ENCODE data around the gene NTM. TPM values are rescaled to one million over a fixed set of nuclear protein-coding genes. Genes with fewer than 3 reads are reported as not detected.

The NTM gene
- total and polyA plus RNA-seq, 4 experiments from 2014 or later = not detected

DNA sequence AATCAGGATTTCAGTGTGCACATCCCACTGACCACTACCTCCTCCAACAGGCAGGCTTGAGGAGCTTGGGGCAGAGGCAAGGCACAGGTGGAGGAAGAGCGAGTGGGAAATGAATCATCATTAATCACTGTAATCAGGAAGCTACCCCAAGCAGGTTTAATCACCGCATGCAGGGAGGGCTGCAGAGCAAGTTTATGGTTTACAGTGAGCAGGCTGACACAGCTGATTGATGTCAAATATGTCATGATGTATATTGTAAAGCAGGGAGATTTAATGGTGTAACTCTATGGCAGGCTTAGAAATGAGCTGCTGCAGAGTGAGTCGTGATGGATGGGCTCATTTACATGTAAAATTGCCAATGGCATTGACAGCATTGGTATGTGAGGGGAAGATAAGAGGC, 441.0 kb downstream of the NTM start:
- intact Hi-C loops (cut with micrococcal nuclease) = no loop called here
- H3K27me3 Mint-ChIP-seq = peaks cover 0 to 2% of the 10 kb centered on the region in 2 donors

DNA sequence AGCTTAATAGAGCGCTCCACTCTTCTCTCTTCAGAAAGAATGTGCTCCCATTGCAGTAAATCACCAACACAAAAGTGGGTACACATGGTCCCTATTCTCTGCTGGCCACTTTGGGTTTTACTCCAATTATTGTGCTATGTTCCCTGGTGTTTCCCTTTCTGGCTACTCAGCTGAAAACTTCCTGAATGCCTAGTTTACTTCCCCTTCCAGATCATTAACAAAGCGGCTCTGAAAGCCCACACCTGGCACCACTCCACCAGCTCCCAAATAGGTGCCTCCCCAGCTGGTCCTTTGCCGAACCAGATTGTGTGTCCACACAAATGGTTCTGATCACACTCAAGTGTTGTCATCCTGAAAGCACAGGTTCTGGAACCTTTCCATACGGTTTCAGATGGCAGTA, 443.7 kb downstream of the NTM start:
- intact Hi-C loops (cut with micrococcal nuclease) = no loop called here
- no peak for DNase-seq
- Mint-ChIP-seq H3K36me3 (no peaks in the 10 kb centered on the region), H3K4me3 (no peak overlapping the region), H3K4me1 (no peaks in the 10 kb centered on the region), H3K27me3 (no peaks in the 10 kb centered on the region), H3K27ac (no peak overlapping the region), H3K9me3 (peaks cover 0 to 2% (median 0%) of the 10 kb centered on the region in 8 donors)
- H3K27me3 ChIP-seq (ENCODE audit: insufficient read depth, low read length) = no peaks in the 10 kb centered on the region
- H3K9me3 ChIP-seq (ENCODE audit: control insufficient read depth in 1 of 2, low read length in 2 of 2) = no peaks in the 10 kb centered on the region
- H3K4me1 ChIP-seq (ENCODE audit: insufficient read depth, low read length) = no peaks in the 10 kb centered on the region
- H3K4me3 ChIP-seq (ENCODE audit: low read length in 2 of 2) = no peak overlapping the region
- no peak overlapping the region for H3K27ac ChIP-seq (ENCODE audit: low read depth, low read length)
- H3K36me3 ChIP-seq (ENCODE audit: insufficient read depth, low read length) = no peaks in the 10 kb centered on the region
- CTCF ChIA-PET (ENCODE audit: partially characterized antibody) = no interaction called here
- POLR2A ChIA-PET (ENCODE audit: partially characterized antibody) = no interaction called here

More for the DNA sequence above, 441.0 kb downstream of the NTM start:
- Mint-ChIP-seq H3K4me1 (no peaks in the 10 kb centered on the region), H3K4me3 (no peak overlapping the region), H3K27ac (no peak overlapping the region), H3K36me3 (no peaks in the 10 kb centered on the region), H3K9me3 (peaks cover 0 to 2% (median 0%) of the 10 kb centered on the region in 8 donors)
- Histone ChIP-seq H3K4me1 (ENCODE audit: insufficient read depth, low read length) (no peaks in the 10 kb centered on the region), H3K9me3 (ENCODE audit: control insufficient read depth in 1 of 2, low read length in 2 of 2) (no peaks in the 10 kb centered on the region), H3K27me3 (ENCODE audit: insufficient read depth, low read length) (no peaks in the 10 kb centered on the region), H3K4me3 (ENCODE audit: low read length in 2 of 2) (no peak overlapping the region), H3K36me3 (ENCODE audit: insufficient read depth, low read length) (no peaks in the 10 kb centered on the region), H3K27ac (ENCODE audit: low read depth, low read length) (no peak overlapping the region)
- DNase-seq = no peak
- ChIA-PET CTCF (ENCODE audit: partially characterized antibody) (no interaction called here), POLR2A (ENCODE audit: partially characterized antibody) (no interaction called here)

GRCh38 chr11:131815590-131815989, 445.2 kb downstream of the NTM start:
- Mint-ChIP-seq H3K27me3 (no peaks in the 10 kb centered on the region), H3K36me3 (no peaks in the 10 kb centered on the region), H3K4me3 (no peak overlapping the region), H3K9me3 (peaks cover 0 to 2% (median 0%) of the 10 kb centered on the region in 8 donors), H3K27ac (no peak overlapping the region), H3K4me1 (no peaks in the 10 kb centered on the region)
- H3K27me3 ChIP-seq (ENCODE audit: insufficient read depth, low read length) = no peaks in the 10 kb centered on the region
- CTCF ChIA-PET (ENCODE audit: partially characterized antibody) = no interaction called here
- no peaks in the 10 kb centered on the region for H3K4me1 ChIP-seq (ENCODE audit: insufficient read depth, low read length)
- no peaks in the 10 kb centered on the region for H3K36me3 ChIP-seq (ENCODE audit: insufficient read depth, low read length)
- POLR2A ChIA-PET (ENCODE audit: partially characterized antibody) = no interaction called here
- no peak for DNase-seq
- intact Hi-C loops (cut with micrococcal nuclease) = no loop called here
- no peak overlapping the region for H3K4me3 ChIP-seq (ENCODE audit: low read length in 2 of 2)
- H3K9me3 ChIP-seq (ENCODE audit: control insufficient read depth in 1 of 2, low read length in 2 of 2) = no peaks in the 10 kb centered on the region
- no peak overlapping the region for H3K27ac ChIP-seq (ENCODE audit: low read depth, low read length)

- intact Hi-C loops (cut with micrococcal nuclease) = no loop called here
- Histone ChIP-seq H3K4me1 (ENCODE audit: insufficient read depth, low read length) (no peaks in the 10 kb centered on the region), H3K27me3 (ENCODE audit: insufficient read depth, low read length) (no peaks in the 10 kb centered on the region), H3K9me3 (ENCODE audit: control insufficient read depth in 1 of 2, low read length in 2 of 2) (no peaks in the 10 kb centered on the region), H3K4me3 (ENCODE audit: low read length in 2 of 2) (no peak overlapping the region), H3K36me3 (ENCODE audit: insufficient read depth, low read length) (no peaks in the 10 kb centered on the region), H3K27ac (ENCODE audit: low read depth, low read length) (no peak overlapping the region)
- ChIA-PET POLR2A (ENCODE audit: partially characterized antibody) (no interaction called here), CTCF (ENCODE audit: partially characterized antibody) (no interaction called here)
- H3K4me1 Mint-ChIP-seq = no peaks in the 10 kb centered on the region
- H3K27me3 Mint-ChIP-seq = no peaks in the 10 kb centered on the region
- H3K27ac Mint-ChIP-seq = no peak overlapping the region
- H3K4me3 Mint-ChIP-seq = no peak overlapping the region
- no peaks in the 10 kb centered on the region for H3K36me3 Mint-ChIP-seq
- DNase-seq = no peak
- H3K9me3 Mint-ChIP-seq = peaks cover 0 to 2% (median 0%) of the 10 kb centered on the region in 8 donors
Measured at GRCh38 chr11:131816051-131816450, 445.6 kb downstream of the NTM start.

DNA sequence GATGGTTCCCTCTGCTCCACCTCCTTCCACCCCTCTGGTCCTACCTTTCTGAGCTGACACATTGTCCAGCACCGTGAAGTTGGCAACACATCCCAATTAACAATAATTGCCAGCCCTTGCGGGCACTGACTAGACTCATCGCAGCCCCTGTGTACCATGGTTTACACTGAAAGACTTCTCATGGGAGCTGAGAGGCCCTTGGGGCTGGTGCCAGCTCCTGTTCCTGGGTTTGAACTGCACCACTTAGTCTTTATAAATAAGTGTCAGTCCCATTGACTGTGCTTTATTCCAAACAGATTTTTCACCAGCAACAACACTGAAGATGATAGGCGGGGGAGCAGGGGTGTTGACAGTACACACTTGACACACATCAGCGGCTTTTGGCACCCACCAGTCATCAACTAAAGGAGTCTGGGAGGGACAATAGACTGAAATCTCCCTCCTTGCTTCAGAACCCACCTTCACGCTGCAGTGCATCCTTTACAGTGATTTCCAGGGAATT, 447.3 kb downstream of the NTM start:
- H3K27ac ChIP-seq (ENCODE audit: low read depth, low read length) = no peak overlapping the region

GRCh38 chr11:131819865-131820264, 449.4 kb downstream of the NTM start:
- H3K27me3 Mint-ChIP-seq = peaks cover 0 to 2% of the 10 kb centered on the region in 2 donors
- intact Hi-C loops (cut with micrococcal nuclease) = no loop called here
- no peaks in the 10 kb centered on the region for H3K36me3 Mint-ChIP-seq
- no peak overlapping the region for H3K27ac Mint-ChIP-seq
- no peak overlapping the region for H3K4me3 Mint-ChIP-seq
- Histone ChIP-seq H3K27me3 (ENCODE audit: insufficient read depth, low read length) (no peaks in the 10 kb centered on the region), H3K36me3 (ENCODE audit: insufficient read depth, low read length) (no peaks in the 10 kb centered on the region), H3K4me3 (ENCODE audit: low read length in 2 of 2) (no peak overlapping the region), H3K9me3 (ENCODE audit: control insufficient read depth in 1 of 2, low read length in 2 of 2) (no peaks in the 10 kb centered on the region), H3K27ac (ENCODE audit: low read depth, low read length) (no peak overlapping the region), H3K4me1 (ENCODE audit: insufficient read depth, low read length) (no peaks in the 10 kb centered on the region)
- ChIA-PET POLR2A (ENCODE audit: partially characterized antibody) (no interaction called here), CTCF (ENCODE audit: partially characterized antibody) (no interaction called here)
- no peaks in the 10 kb centered on the region for H3K4me1 Mint-ChIP-seq
- no peak for DNase-seq
- H3K9me3 Mint-ChIP-seq = peaks cover 0 to 2% (median 0%) of the 10 kb centered on the region in 8 donors

More for the DNA sequence above, 447.3 kb downstream of the NTM start:
- H3K4me3 Mint-ChIP-seq = no peak overlapping the region
- no peak overlapping the region for H3K4me3 ChIP-seq (ENCODE audit: low read length in 2 of 2)
- H3K4me1 Mint-ChIP-seq = no peaks in the 10 kb centered on the region
- intact Hi-C loops (cut with micrococcal nuclease) = no loop called here
- no peaks in the 10 kb centered on the region for H3K36me3 Mint-ChIP-seq
- no peaks in the 10 kb centered on the region for H3K36me3 ChIP-seq (ENCODE audit: insufficient read depth, low read length)
- no peaks in the 10 kb centered on the region for H3K9me3 ChIP-seq (ENCODE audit: control insufficient read depth in 1 of 2, low read length in 2 of 2)
- H3K4me1 ChIP-seq (ENCODE audit: insufficient read depth, low read length) = no peaks in the 10 kb centered on the region
- CTCF ChIA-PET (ENCODE audit: partially characterized antibody) = no interaction called here
- no peaks in the 10 kb centered on the region for H3K27me3 ChIP-seq (ENCODE audit: insufficient read depth, low read length)
- no peaks in the 10 kb centered on the region for H3K27me3 Mint-ChIP-seq
- DNase-seq = no peak
- H3K9me3 Mint-ChIP-seq = peaks cover 0 to 2% (median 0%) of the 10 kb centered on the region in 8 donors
- POLR2A ChIA-PET (ENCODE audit: partially characterized antibody) = no interaction called here
- no peak overlapping the region for H3K27ac Mint-ChIP-seq

DNA sequence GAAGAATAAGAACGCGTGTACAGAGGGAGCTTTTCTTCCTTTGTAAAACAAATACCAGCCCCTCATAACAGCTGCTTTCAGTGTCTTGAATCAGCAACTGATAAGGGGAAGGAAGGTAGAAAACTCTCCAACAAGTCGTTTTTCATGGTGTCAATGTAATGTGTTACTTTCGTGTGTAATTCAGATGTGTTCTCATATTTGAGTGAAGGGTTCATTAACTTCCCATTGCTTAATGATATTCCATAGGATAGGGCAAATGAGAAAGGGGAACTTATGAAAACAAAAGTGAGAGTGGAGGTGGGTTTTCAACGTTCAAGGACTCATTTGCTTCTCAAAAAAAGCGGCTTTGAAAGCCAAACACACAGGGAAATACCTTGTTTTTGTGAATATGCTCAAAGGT, 452.1 kb downstream of the NTM start:
- Mint-ChIP-seq H3K4me1 (no peaks in the 10 kb centered on the region), H3K27ac (no peak overlapping the region), H3K27me3 (peaks cover 0 to 2% of the 10 kb centered on the region in 2 donors), H3K36me3 (no peaks in the 10 kb centered on the region), H3K4me3 (no peak overlapping the region), H3K9me3 (peaks cover 0 to 2% (median 0%) of the 10 kb centered on the region in 8 donors)
- H3K9me3 ChIP-seq (ENCODE audit: control insufficient read depth in 1 of 2, low read length in 2 of 2) = no peaks in the 10 kb centered on the region
- CTCF ChIA-PET (ENCODE audit: partially characterized antibody) = no interaction called here
- H3K36me3 ChIP-seq (ENCODE audit: insufficient read depth, low read length) = no peaks in the 10 kb centered on the region
- H3K27ac ChIP-seq (ENCODE audit: low read depth, low read length) = no peak overlapping the region
- intact Hi-C loops (cut with micrococcal nuclease) = no loop called here
- no peaks in the 10 kb centered on the region for H3K4me1 ChIP-seq (ENCODE audit: insufficient read depth, low read length)
- H3K27me3 ChIP-seq (ENCODE audit: insufficient read depth, low read length) = no peaks in the 10 kb centered on the region
- POLR2A ChIA-PET (ENCODE audit: partially characterized antibody) = no interaction called here
- DNase-seq = no peak
- H3K4me3 ChIP-seq (ENCODE audit: low read length in 2 of 2) = no peak overlapping the region

- Mint-ChIP-seq H3K36me3 (no peaks in the 10 kb centered on the region), H3K9me3 (peaks cover 0 to 2% (median 0%) of the 10 kb centered on the region in 8 donors), H3K27me3 (peaks cover 0 to 2% of the 10 kb centered on the region in 2 donors), H3K27ac (no peak overlapping the region), H3K4me1 (no peaks in the 10 kb centered on the region), H3K4me3 (no peak overlapping the region)
- POLR2A ChIA-PET (ENCODE audit: partially characterized antibody) = no interaction called here
- Histone ChIP-seq H3K9me3 (ENCODE audit: control insufficient read depth in 1 of 2, low read length in 2 of 2) (no peaks in the 10 kb centered on the region), H3K27me3 (ENCODE audit: insufficient read depth, low read length) (no peaks in the 10 kb centered on the region), H3K4me3 (ENCODE audit: low read length in 2 of 2) (no peak overlapping the region), H3K27ac (ENCODE audit: low read depth, low read length) (no peak overlapping the region), H3K36me3 (ENCODE audit: insufficient read depth, low read length) (no peaks in the 10 kb centered on the region), H3K4me1 (ENCODE audit: insufficient read depth, low read length) (no peaks in the 10 kb centered on the region)
- DNase-seq = no peak
- intact Hi-C loops (cut with micrococcal nuclease) = no loop called here
- CTCF ChIA-PET (ENCODE audit: partially characterized antibody) = no interaction called here
Measured at GRCh38 chr11:131823772-131824171, 453.4 kb downstream of the NTM start.

Measured in CD4-positive, alpha-beta memory T cell (primary cell).